GM12864 (cell line): ENCODE data around the gene BMPR1B.

Experiments used
- DNase-seq: peaks from one replicate; pipeline ENCODE4 v3.0.0-alpha.2; 2011; ENCODE audit warnings: low read depth
- H3K4me3 ChIP-seq: 2 replicates; pipeline ENCODE4 v1.5.1; 2011; ENCODE audit warnings: mild to moderate bottlenecking, low read depth, low read length, control low read depth
- CTCF ChIP-seq: IDR thresholded peaks from 2 replicates; pipeline ENCODE4 v1.5.1; 2011; ENCODE audit warnings: low read depth, mild to moderate bottlenecking, moderate library complexity, low read length, control low read depth, inconsistent platforms; ENCODE audit errors: missing control alignments

BMPR1B gene

GRCh38 chr4:94762326-94762725, 4.6 kb downstream of the BMPR1B start:
- TF ChIP-seq CTCF, result no peak
- no peak overlapping the region for H3K4me3 ChIP-seq
- no peak for DNase-seq

- DNase-seq, result no peak
- no peak overlapping the region for H3K4me3 ChIP-seq
- no peak for TF ChIP-seq CTCF
These were observed 5.2 kb downstream of the BMPR1B start for GRCh38 chr4:94763005-94763404.

GRCh38 chr4:94763500-94763899, 5.7 kb downstream of the BMPR1B start:
- no peak for DNase-seq
- no peak for TF ChIP-seq CTCF
- no peak overlapping the region for H3K4me3 ChIP-seq

GRCh38 chr4:94764069-94764468, 6.3 kb downstream of the BMPR1B start:
- no peak for DNase-seq
- H3K4me3 ChIP-seq, result no peak overlapping the region
- no peak for TF ChIP-seq CTCF

- no peak for TF ChIP-seq CTCF
- no peak for DNase-seq
- H3K4me3 ChIP-seq, result no peak overlapping the region
These were observed 7.4 kb downstream of the BMPR1B start for GRCh38 chr4:94765174-94765573.

- no peak overlapping the region for H3K4me3 ChIP-seq
- no peak for TF ChIP-seq CTCF
- no peak for DNase-seq
These were observed 7.9 kb downstream of the BMPR1B start for GRCh38 chr4:94765648-94766047.

GRCh38 chr4:94766856-94767255, 9.1 kb downstream of the BMPR1B start:
- no peak overlapping the region for H3K4me3 ChIP-seq
- no peak for TF ChIP-seq CTCF
- DNase-seq, result no peak
